K562 (cell line): Measurements from ENCODE around the gene CDKL4. TPM values are rescaled to one million over a fixed set of nuclear protein-coding genes. Genes with fewer than 3 reads are reported as not detected.

Experiments
- ASH1L ChIP-seq: fragments of 450-650 bp; IDR thresholded peaks from 2 replicates; pipeline ENCODE4 v1.6.1; 2018; ENCODE audit warnings: borderline replicate concordance, mild to moderate bottlenecking, low read depth; ENCODE audit not compliant: partially characterized antibody
- BCOR ChIP-seq: fragments of 450-650 bp; IDR thresholded peaks from 2 replicates; pipeline ENCODE4 v1.6.1; 2016
- CBFA2T3 ChIP-seq: fragments of 450-650 bp; IDR thresholded peaks from 2 replicates; pipeline ENCODE4 v1.6.1; 2017
- CHD2 ChIP-seq: IDR thresholded peaks from 2 replicates; pipeline ENCODE4 v1.6.1; 2011; ENCODE audit warnings: low read depth, low read length
- DIDO1 ChIP-seq: fragments of 450-650 bp; IDR thresholded peaks from 2 replicates; pipeline ENCODE4 v1.6.1; 2016; ENCODE audit warnings: low read depth, missing biosample characterization, missing genetic modification characterization
- DMBX1 ChIP-seq: fragments of 250-450 bp; sonication (Bioruptor Pico); IDR thresholded peaks from 2 replicates; pipeline ENCODE4 v1.8.0; 2022; ENCODE audit warnings: inconsistent platforms, mild to moderate bottlenecking, moderate library complexity, borderline replicate concordance
- EZH2 ChIP-seq: IDR thresholded peaks from 2 replicates; pipeline ENCODE4 v1.6.1; 2012; ENCODE audit warnings: low read depth, mild to moderate bottlenecking, inconsistent platforms, low read length, borderline replicate concordance
- GABPB1 ChIP-seq: sonication (generic); formaldehyde crosslinking; IDR thresholded peaks from 2 replicates; pipeline ENCODE4 v1.8.0; 2022; ENCODE audit warnings: mild to moderate bottlenecking, missing genetic modification reagents
- HDAC1 ChIP-seq, 2 experiments: fragments of 450-650 bp; IDR thresholded peaks; 2 replicates each; pipeline ENCODE4 v1.6.1; 2016 to 2017; ENCODE audit warnings: inconsistent platforms in 1 of 2, mild to moderate bottlenecking in 1 of 2, moderate library complexity in 1 of 2
- HOXB6 ChIP-seq: fragments of 250-450 bp; sonication (Bioruptor Pico); IDR thresholded peaks from 2 replicates; pipeline ENCODE4 v1.5.1; 2022; ENCODE audit warnings: mild to moderate bottlenecking, borderline replicate concordance
- MCM7 ChIP-seq, 2 experiments: fragments of 450-650 bp; IDR thresholded peaks; 2 replicates each; pipeline ENCODE4 v1.6.1; 2016 to 2018
- MEIS2 ChIP-seq: fragments of 450-650 bp; IDR thresholded peaks from 2 replicates; pipeline ENCODE4 v1.6.1; 2014; ENCODE audit warnings: mild to moderate bottlenecking; ENCODE audit not compliant: partially characterized antibody
- MTA2 ChIP-seq: fragments of 450-650 bp; IDR thresholded peaks from 2 replicates; pipeline ENCODE4 v1.6.1; 2016; ENCODE audit warnings: low read depth
- NUFIP1 ChIP-seq: fragments of 450-650 bp; IDR thresholded peaks from 2 replicates; pipeline ENCODE4 v1.6.1; 2018; ENCODE audit not compliant: partially characterized antibody
- SMARCA4 ChIP-seq: fragments of 450-650 bp; IDR thresholded peaks from 2 replicates; pipeline ENCODE4 v1.6.1; 2016
- SMARCA5 ChIP-seq: fragments of 450-650 bp; IDR thresholded peaks from 2 replicates; pipeline ENCODE4 v1.6.1; 2016
- SNRNP70 ChIP-seq: fragments of 200-400 bp; formaldehyde crosslinking; optimal IDR thresholded peaks from 2 replicates; pipeline ENCODE3; 2017; ENCODE audit warnings: low read depth, low read length
- TBL1XR1 ChIP-seq, 2 experiments: IDR thresholded peaks; 2 replicates each; pipeline ENCODE4 v1.6.1; 2012; ENCODE audit warnings: improper control_type of control experiment in 2 of 2, low read length in 2 of 2, mild to moderate bottlenecking in 1 of 2
- TCFL5 ChIP-seq: fragments of 250-450 bp; sonication (Bioruptor Pico); conservative IDR thresholded peaks from 2 replicates; pipeline ENCODE4 v1.6.1; 2021; ENCODE audit warnings: mild to moderate bottlenecking, moderate library complexity, matching md5 sums
- XRCC5 ChIP-seq: fragments of 200-400 bp; formaldehyde crosslinking; IDR thresholded peaks from 2 replicates; pipeline ENCODE4 v1.6.1; 2017; ENCODE audit warnings: low read depth, mild to moderate bottlenecking, low read length
- ZNF121 ChIP-seq: sonication (generic); formaldehyde crosslinking; conservative IDR thresholded peaks from 2 replicates; pipeline ENCODE4 v1.8.0; 2022; ENCODE audit warnings: missing genetic modification reagents
- ZNF133 ChIP-seq: fragments of 250-450 bp; sonication (Bioruptor Pico); IDR thresholded peaks from 2 replicates; pipeline ENCODE4 v1.4.0; 2020; ENCODE audit warnings: mild to moderate bottlenecking
- ZNF175 ChIP-seq: fragments of 200-800 bp; sonication (Bioruptor generic); IDR thresholded peaks from 2 replicates; pipeline ENCODE4 v1.6.1; 2016; ENCODE audit warnings: low read depth, mild to moderate bottlenecking, missing genetic modification characterization, missing compliant biosample characterization
- ZNF24 ChIP-seq: fragments of 450-650 bp; IDR thresholded peaks from 2 replicates; pipeline ENCODE4 v1.6.1; 2016
- polyA plus RNA-seq, 8 experiments: library from polyadenylated mRNA; depleted of rRNA in 4 of 8; stranded (reverse) in 5 of 8; unstranded in 3 of 8; fragments of >200 nt; fragmentation: Nextera tagmentation in 2 of 8; fragmentation: Illumina TruSeq in 1 of 8; extraction: Ambion mirVana in 2 of 8; extraction: Trizol in 1 of 8; gene quantifications; 2 replicates each; pipeline versions ENCODE4 v1.2.1 to v1.2.3, GENCODE V29; 2011 to 2014; ENCODE audit warnings: inconsistent platforms in 1 of 8, missing spikeins in 1 of 8
- total RNA-seq, 7 experiments: library from RNA; depleted of rRNA in 6 of 7; stranded (reverse); fragments of >200 nt in 6 of 7; fragmentation: Illumina TruSeq in 2 of 7; extraction: Trizol in 2 of 7; gene quantifications; 2 replicates each; pipeline versions ENCODE4 v1.2.1 to v1.2.3, GENCODE V29; 2011 to 2021; ENCODE audit warnings: low replicate concordance in 1 of 7
- TF ChIP-seq, protein P1 (sequence below), 2 experiments: fragments of 450-650 bp; conservative IDR thresholded peaks; 2 replicates each; pipeline ENCODE4 v1.6.1; 2017; ENCODE audit warnings: mild to moderate bottlenecking in 2 of 2, moderate library complexity in 2 of 2
- TF ChIP-seq, protein P2 (sequence below): fragments of 250-450 bp; sonication (Bioruptor Pico); IDR thresholded peaks from 2 replicates; pipeline ENCODE4 v1.8.0; 2021; ENCODE audit warnings: borderline replicate concordance, mild to moderate bottlenecking, moderate library complexity; ENCODE audit not compliant: poor library complexity, severe bottlenecking
- TF ChIP-seq, protein P3 (sequence below): fragments of 450-650 bp; IDR thresholded peaks from 2 replicates; pipeline ENCODE4 v1.6.1; 2016; ENCODE audit warnings: borderline replicate concordance

Gene CDKL4
- total and polyA plus RNA-seq, 9 of the 15 experiments (the other 6 are each of a cell fraction or from before 2014, with no cell fraction given) = not detected

DNA sequence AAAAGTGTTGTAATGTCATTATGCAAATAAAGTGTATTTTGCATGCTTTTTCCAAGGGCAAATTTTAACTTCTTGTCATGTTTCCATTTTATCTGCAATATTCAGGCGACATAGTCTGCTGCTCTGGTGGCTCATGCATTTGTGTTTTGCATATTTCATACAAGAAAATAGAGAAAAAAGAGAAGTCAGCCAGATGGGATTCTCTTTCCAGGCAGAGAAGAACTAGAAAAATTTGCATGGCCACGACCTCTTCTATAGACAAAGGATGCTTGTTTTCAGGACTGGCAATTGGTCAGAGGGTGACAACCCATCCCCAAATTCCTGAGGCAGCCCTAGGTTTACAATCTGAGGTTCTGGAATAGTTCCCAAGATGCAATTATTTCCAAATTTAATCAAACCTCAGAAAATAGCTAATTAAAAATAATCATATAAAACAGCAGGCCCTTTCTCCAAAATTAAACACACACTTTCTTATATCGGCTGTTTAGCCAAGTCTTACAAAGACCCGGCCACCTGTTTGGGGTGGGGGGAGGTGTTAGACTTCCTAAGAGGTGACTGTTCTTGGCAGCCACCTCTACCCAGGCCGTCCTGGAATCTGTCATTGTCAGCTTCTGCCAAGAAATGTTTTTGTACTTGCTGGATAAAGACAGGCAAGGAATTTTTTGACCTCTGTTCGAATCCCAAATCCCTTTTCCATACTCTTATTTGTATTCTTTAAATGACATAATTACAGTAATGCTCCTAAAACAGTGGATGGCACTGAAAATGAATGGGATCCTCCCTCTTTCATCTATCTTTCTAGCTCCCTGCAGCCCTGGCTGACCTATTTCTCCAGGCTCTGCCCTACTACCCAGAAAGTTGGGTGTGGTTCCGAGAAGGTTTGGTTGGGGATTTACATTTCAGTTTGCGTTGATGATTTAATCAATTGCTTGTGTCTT, 102.2 kb downstream of the CDKL4 start (continued):
- TF ChIP-seq MTA2 = 0 out of 2 replicates have a peak, but pooled peaks have one; percentile 8
- peak in 1 of 2 experiments; percentile 81; a peak in 2 of 4 replicates for TF ChIP-seq TBL1XR1 (IDR thresholded peaks at IDR 0.05; ENCODE audit: low read length in 2 of 2)
- TF ChIP-seq, protein P1, sequence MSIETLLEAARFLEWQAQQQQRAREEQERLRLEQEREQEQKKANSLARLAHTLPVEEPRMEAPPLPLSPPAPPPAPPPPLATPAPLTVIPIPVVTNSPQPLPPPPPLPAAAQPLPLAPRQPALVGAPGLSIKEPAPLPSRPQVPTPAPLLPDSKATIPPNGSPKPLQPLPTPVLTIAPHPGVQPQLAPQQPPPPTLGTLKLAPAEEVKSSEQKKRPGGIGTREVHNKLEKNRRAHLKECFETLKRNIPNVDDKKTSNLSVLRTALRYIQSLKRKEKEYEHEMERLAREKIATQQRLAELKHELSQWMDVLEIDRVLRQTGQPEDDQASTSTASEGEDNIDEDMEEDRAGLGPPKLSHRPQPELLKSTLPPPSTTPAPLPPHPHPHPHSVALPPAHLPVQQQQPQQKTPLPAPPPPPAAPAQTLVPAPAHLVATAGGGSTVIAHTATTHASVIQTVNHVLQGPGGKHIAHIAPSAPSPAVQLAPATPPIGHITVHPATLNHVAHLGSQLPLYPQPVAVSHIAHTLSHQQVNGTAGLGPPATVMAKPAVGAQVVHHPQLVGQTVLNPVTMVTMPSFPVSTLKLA (conservative IDR thresholded peaks at IDR 0.05) = no peak; a peak in 1 of 4 replicates
- peak; percentile 56 for TF ChIP-seq MEIS2
- TF ChIP-seq XRCC5 = no peak
- TF ChIP-seq CBFA2T3 = peak; percentile 49
- no peak for TF ChIP-seq NUFIP1
- peak; percentile 18; the same call in 1 of the 2 replicates for TF ChIP-seq CHD2
- no peak for TF ChIP-seq ZNF133
- peak; percentile 52; the same call in 1 of the 2 replicates for TF ChIP-seq DMBX1 (CRISPR knock-in tag)
- no peak for TF ChIP-seq ZNF121 (CRISPR knock-in tag)
- TF ChIP-seq ZNF175 (CRISPR knock-in tag) = no peak
- TF ChIP-seq, protein P2, sequence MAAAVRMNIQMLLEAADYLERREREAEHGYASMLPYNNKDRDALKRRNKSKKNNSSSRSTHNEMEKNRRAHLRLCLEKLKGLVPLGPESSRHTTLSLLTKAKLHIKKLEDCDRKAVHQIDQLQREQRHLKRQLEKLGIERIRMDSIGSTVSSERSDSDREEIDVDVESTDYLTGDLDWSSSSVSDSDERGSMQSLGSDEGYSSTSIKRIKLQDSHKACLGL (CRISPR knock-in tag) = no peak
- TF ChIP-seq EZH2 = no peak
- no peak for TF ChIP-seq MCM7 (IDR thresholded peaks at IDR 0.05)
- no peak for TF ChIP-seq ZNF24
- TF ChIP-seq ASH1L = no peak
- TF ChIP-seq TCFL5 (CRISPR knock-in tag) = no peak
- peak; percentile 77 for TF ChIP-seq SMARCA4
- no peak for TF ChIP-seq SNRNP70
- no peak for TF ChIP-seq DIDO1 (tag)
- TF ChIP-seq GABPB1 (CRISPR knock-in tag) = no peak
- TF ChIP-seq, protein P3, sequence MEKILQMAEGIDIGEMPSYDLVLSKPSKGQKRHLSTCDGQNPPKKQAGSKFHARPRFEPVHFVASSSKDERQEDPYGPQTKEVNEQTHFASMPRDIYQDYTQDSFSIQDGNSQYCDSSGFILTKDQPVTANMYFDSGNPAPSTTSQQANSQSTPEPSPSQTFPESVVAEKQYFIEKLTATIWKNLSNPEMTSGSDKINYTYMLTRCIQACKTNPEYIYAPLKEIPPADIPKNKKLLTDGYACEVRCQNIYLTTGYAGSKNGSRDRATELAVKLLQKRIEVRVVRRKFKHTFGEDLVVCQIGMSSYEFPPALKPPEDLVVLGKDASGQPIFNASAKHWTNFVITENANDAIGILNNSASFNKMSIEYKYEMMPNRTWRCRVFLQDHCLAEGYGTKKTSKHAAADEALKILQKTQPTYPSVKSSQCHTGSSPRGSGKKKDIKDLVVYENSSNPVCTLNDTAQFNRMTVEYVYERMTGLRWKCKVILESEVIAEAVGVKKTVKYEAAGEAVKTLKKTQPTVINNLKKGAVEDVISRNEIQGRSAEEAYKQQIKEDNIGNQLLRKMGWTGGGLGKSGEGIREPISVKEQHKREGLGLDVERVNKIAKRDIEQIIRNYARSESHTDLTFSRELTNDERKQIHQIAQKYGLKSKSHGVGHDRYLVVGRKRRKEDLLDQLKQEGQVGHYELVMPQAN = no peak
- peak in 1 of 2 experiments; percentile 59; a peak in 1 of 4 replicates for TF ChIP-seq HDAC1 (IDR thresholded peaks at IDR 0.05)
- no peak for TF ChIP-seq BCOR
- no peak for TF ChIP-seq SMARCA5
- no peak for TF ChIP-seq HOXB6 (CRISPR knock-in tag)
